NOMO-1 (cell line): ENCODE data around the gene P2RY13.

Experiments used
- DNase-seq, 2 experiments: peaks; one replicate each; lab custom pipeline; 2025; ENCODE audit not compliant: unreplicated experiment in 2 of 2; lab: John Stamatoyannopoulos, UW

Gene P2RY13

DNA sequence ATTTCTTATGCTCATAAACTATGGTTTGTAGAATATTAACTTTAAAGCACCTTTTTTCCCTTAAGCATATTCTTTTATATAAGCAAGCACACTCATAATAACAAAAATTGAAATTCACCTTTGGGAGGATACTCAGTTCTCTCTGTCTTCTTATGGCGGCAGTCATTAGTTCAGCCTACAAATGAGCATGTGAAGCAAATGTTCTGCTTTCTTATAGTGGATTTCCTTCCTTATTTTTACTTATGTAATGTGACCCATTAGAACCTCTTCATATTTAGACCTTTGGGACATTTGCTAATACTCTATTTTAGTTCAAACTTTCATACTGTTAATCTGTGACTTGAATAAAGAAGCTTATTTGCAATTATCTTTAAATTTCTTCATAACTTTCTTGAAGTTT is at the start of gene P2RY13:
Gene P2RY13, minus strand, starts transcription at position 187 of the 400 bp plus-strand sequence. Its CDS starts 21 bp downstream, at position 166.
- DNase-seq = peak; percentile 39 to 80

DNA sequence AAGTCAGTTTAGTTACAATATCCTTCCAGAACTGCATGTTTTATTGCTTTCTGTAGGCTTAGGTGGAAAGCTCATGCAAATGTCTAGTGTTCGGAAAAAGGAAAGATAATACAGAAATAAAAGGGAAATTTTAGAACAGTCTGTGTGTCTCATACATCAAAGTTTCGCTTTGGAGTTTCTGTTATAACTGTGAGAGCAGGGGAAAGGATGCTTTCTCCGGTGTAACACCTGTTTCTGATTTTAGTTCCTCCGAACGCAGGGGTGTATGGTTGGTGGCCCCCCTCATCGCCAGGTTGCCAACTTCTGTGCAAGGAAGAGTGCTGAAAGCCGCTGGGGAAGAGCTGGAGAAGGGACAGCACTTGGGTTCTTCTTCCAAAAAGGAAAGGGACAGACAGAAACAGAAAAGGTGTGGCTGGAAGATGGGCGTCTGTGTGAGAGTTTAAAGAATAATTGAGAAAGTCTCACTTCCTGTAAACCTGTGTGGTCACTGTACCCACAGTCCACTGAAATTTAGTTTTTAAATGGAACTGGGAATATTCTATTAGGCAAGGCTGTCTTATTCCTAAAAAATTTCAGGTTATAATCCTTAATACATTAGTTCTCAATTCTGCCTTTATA is 48.5 kb upstream of the P2RY13 start:
- DNase-seq = no peak

DNA sequence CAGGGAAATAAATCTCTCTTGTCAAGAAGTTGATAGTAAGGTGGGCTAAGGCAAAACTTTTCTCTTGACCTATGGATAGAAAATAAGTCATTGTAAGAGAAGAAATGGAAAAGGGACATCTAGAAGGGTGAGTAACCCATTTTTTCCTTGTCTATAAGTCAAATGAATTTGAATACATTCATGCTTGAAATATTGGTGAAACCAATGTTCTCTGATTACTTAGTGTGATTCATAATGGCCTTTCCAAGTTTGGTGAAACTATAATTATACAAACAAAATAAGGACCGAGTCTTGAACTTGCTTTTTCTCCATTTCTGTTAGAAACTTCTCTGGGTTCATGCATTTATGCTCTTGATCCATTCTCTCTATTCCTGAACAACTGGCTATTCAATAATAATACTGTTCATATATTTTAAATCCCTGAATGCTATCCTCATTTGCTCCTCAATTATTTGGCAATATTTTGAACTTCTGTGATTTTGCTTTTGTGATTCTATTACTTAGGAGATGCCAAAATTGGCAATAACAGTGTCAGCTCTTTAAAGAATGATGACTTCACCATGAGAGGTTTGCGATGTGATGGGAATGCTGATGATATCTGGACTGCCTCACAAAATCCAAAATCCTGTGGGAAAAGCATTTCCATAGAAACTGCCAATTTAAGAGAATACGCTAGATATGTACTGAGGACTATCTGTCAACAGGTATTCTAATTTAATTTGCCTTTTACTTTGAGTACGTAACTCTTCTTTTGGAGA is 42.9 kb upstream of the P2RY13 start:
- DNase-seq = no peak

GRCh38 chr3:151371526-151371925 is 42.2 kb upstream of the P2RY13 start:
- DNase-seq = no peak

GRCh38 chr3:151367448-151367847 is 38.1 kb upstream of the P2RY13 start:
- no peak for DNase-seq

GRCh38 chr3:151366993-151367392 is 37.6 kb upstream of the P2RY13 start:
- no peak for DNase-seq

DNA sequence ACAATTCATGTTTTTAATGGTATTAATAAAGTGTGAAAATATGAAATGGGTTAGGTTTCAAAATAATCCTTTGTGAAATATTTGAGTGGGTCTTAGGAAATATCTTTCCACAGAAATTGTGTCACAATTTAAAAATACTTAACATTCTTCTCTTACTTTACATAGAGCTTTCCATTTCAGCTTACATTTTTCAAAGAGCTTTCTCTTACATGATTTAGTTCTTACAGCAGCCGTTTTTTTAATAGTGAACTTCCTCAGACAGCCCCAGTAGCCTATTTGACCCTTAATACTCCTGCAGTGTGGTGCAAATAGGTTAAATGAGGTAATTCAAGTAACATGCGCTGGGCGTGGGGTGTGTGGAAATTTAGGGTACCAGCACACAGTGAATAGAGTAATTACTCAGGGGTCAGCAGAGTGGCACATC is 33.4 kb upstream of the P2RY13 start:
- DNase-seq = peak; percentile 63 to 64

- no peak for DNase-seq
These were observed 28.1 kb upstream of the P2RY13 start for GRCh38 chr3:151357463-151357850.

DNA sequence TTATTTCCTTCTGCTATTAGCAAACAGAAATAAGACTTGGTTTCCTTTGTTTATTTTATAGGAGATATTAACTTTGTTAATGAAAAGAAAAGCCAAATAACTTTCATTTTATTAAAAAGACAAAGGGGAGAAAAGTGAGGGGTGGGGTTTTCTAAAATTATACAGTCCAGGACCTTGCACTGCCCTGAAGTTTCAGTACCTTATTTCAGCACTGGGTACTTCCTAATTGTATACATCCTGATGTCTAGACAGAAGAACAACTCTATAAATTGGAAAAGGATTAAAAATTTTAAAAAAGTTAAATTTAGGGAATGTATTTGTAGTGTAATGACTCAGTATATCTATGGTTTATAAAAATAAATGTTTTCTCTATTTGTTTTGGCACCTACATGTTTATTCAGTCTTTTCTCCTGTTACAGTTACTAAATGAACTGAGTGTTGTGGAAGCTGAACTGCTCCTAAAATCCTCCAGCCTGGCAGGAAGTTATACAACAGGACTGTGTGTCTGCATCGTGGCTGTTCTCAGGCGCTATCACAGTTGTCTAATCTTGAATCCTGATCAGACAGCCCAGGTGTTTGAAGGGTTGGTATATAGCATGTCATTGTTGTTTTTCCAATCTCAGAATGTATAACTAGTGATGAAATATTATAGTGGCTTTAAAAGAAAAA is 27.6 kb upstream of the P2RY13 start:
- peak; percentile 17 to 60 for DNase-seq

- no peak for DNase-seq
These were observed 22.3 kb upstream of the P2RY13 start for GRCh38 chr3:151351648-151352047.

GRCh38 chr3:151351219-151351618 is 21.9 kb upstream of the P2RY13 start:
- DNase-seq = peak; percentile 48 to 88

DNA sequence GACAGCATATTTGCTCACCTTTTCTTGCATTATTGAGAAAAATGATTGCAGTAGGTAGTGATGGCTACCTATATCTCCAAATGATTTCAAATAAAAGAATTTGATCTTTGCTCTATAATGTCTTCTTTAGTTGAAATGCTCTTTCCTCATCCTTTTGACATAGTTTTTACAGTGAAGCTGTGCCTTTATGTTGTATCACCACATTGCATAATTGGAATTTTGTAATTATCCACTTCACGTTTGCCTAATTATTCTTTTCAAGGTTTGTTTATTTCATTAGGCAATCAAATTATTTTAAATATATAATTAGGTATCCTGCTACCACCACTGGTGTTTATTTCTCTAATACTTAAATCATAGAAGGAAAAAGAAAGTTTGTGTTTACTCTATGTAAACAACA is 21.3 kb upstream of the P2RY13 start:
- DNase-seq = peak in 1 of 2 experiments; percentile 58

DNA sequence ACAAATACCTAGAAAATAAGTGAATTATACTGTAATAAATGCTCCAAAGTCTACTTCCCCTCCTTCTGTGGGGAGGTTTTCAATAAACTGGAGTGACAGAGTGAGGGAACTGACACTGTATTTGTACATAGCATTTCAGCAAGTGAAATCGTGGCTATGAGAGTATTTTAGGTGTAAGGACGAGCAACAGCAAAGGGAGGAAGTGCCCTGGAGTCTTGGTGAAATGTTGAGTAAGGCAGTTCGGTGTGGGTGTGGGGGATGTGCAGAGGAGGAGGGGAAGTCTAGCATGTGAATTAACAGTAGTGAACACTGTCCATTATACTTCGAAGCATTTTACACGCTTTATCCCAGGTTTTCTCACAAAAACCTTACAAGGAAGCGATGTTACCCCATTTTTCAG is 18.1 kb upstream of the P2RY13 start:
- peak; percentile 99 to 100 for DNase-seq

DNA sequence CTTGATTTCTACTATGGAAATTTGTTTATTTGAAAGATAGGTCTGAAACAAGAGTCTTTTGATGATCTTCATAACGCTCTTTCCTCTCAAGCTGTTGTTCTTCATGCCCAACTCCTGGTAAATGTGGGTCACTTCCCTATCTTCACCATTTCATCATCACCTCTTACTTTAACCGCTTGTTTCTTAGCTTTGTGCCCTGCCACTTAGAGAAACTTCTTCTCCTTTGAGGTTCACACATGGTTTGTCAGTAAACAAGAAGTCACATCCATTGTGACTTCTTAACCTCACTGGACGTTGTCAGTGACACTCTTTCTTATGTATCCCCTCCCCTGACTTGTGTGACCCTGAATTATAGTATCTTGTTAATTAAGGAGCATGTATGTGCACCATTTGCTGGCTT is 16.9 kb upstream of the P2RY13 start:
- peak; percentile 89 to 99 for DNase-seq

DNA sequence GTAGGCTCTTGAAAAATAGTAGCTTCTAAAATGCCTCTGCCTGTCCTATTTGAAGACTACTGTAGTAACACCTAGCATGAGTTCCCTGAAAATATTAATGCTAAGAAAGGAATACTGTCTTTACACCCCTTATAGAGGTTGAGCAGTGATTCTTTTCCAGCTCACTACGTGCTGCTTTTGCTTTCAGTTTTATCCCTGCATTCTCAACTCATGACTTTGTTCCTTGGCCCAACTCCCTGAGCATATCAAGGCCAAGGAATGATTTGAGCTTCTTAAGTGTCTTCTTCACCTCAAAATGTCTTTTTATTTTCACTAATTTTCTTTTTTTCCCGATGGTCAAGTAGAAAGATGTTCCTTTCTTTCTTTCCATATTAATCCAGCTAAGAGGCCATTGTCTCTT is 16.5 kb upstream of the P2RY13 start:
- no peak for DNase-seq

- peak; percentile 7 to 27 for DNase-seq
These were observed 2.3 kb upstream of the P2RY13 start for GRCh38 chr3:151331696-151332095.

DNA sequence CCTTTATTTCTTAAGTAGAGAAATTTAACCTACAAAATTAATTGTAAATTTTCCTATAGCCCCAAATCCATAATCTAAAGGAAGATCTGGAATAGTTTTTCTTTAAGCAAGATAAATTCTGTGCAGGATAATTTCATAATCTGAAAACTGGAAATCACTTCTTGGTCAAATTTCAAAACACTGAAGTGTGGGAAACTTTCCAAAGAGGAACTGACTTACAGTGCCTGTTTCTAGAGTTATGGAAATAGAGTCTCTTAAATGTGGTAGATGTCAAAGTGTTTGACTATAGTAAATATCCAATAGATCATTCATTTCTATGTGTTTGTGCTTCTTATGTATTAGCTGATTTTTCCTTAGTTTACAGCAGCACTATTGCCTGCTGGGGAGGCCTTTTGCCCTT is 1.6 kb upstream of the P2RY13 start:
- peak; percentile 28 to 83 for DNase-seq

DNA sequence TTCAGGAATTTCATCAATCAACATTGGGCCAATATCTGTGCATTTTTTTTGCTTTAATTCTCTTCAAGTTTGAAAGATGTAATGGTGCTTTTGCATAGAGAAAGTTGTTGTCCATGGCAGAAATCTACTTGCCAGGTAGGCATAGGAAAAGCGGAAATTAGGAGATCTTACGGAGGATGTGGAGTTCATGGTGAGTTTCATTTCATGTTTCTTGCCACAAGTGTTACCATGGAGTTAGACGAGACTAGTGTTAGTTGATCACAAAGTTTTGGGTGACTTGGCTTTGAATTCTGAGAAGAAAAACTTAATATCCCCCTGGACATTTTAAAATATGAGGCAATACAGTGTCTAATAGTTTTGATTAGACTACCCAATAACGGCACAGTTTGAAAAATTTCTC is 1.0 kb upstream of the P2RY13 start:
- peak; percentile 61 to 78 for DNase-seq

- peak; percentile 84 to 90 for DNase-seq
These were observed 902 bp downstream of the P2RY13 start for GRCh38 chr3:151328298-151328995.

- peak in 1 of 2 experiments; percentile 68 for DNase-seq
These were observed 1.7 kb downstream of the P2RY13 start for GRCh38 chr3:151327571-151328198.

GRCh38 chr3:151322511-151322910 is 6.8 kb downstream of the P2RY13 start:
- DNase-seq = no peak
